H9 (cell line): Measurements from ENCODE around the gene WDR17. TPM values are rescaled to one million over a fixed set of nuclear protein-coding genes. Genes with fewer than 3 reads are reported as not detected.

Experiments used
- DNase-seq: peaks from one replicate; pipeline ENCODE4 v3.0.0-alpha.2; 2017
- H2AFZ ChIP-seq: one replicate; pipeline ENCODE4 v1.6.1; 2013; ENCODE audit warnings: mild to moderate bottlenecking, low read length, control low read depth, moderate library complexity
- H2AK5ac ChIP-seq: 2 replicates; pipeline ENCODE4 v1.6.1; 2013; ENCODE audit warnings: low read length, control low read depth, mixed read lengths; ENCODE audit not compliant: insufficient read length
- H2BK120ac ChIP-seq: one replicate; pipeline ENCODE4 v1.6.1; 2013; ENCODE audit warnings: low read depth, mild to moderate bottlenecking, low read length, control low read depth, inconsistent platforms; ENCODE audit not compliant: poor library complexity, severe bottlenecking
- H2BK12ac ChIP-seq: 2 replicates; pipeline ENCODE4 v1.6.1; 2013; ENCODE audit warnings: low read length, control low read depth, mixed read lengths, low read depth; ENCODE audit not compliant: insufficient read length
- H2BK15ac ChIP-seq: 2 replicates; pipeline ENCODE4 v1.6.1; 2013; ENCODE audit warnings: low read depth, low read length, control low read depth
- H2BK20ac ChIP-seq: one replicate; pipeline ENCODE4 v1.6.1; 2013; ENCODE audit warnings: low read depth, mild to moderate bottlenecking, low read length, control low read depth, inconsistent platforms; ENCODE audit not compliant: poor library complexity, severe bottlenecking
- H2BK5ac ChIP-seq: 2 replicates; pipeline ENCODE4 v1.6.1; 2013; ENCODE audit warnings: low read length, control low read depth, mixed read lengths; ENCODE audit not compliant: insufficient read length
- H3K14ac ChIP-seq: 2 replicates; pipeline ENCODE4 v1.6.1; 2013; ENCODE audit warnings: low read length, control low read depth; ENCODE audit not compliant: insufficient read depth
- H3K18ac ChIP-seq: 2 replicates; pipeline ENCODE4 v1.6.1; 2013; ENCODE audit warnings: low read depth, mild to moderate bottlenecking, mixed read lengths, low read length, control low read depth; ENCODE audit not compliant: insufficient read length
- H3K23ac ChIP-seq: 2 replicates; pipeline ENCODE4 v1.6.1; 2013; ENCODE audit warnings: low read length, control low read depth, mixed read lengths, low read depth; ENCODE audit not compliant: insufficient read length
- H3K23me2 ChIP-seq: 2 replicates; pipeline ENCODE4 v1.6.1; 2013; ENCODE audit warnings: low read depth, mild to moderate bottlenecking, mixed read lengths, low read length, control low read depth; ENCODE audit not compliant: insufficient read length, poor library complexity, severe bottlenecking
- H3K27ac ChIP-seq: 2 replicates; pipeline ENCODE4 v1.5.1; 2013; ENCODE audit warnings: low read length, control low read depth, mixed read lengths, low read depth; ENCODE audit not compliant: insufficient read length
- H3K27me3 ChIP-seq: 2 replicates; pipeline ENCODE4 v1.6.1; 2013; ENCODE audit warnings: low read length, control low read depth, inconsistent platforms; ENCODE audit not compliant: insufficient read depth
- H3K4ac ChIP-seq: 2 replicates; pipeline ENCODE4 v1.6.1; 2013; ENCODE audit warnings: low read depth, mild to moderate bottlenecking, control low read depth, inconsistent platforms, low read length, moderate library complexity
- H3K4me1 ChIP-seq: 2 replicates; pipeline ENCODE4 v1.6.1; 2013; ENCODE audit warnings: low read length, control low read depth, inconsistent platforms; ENCODE audit not compliant: insufficient read depth
- H3K4me2 ChIP-seq: 2 replicates; pipeline ENCODE4 v1.6.1; 2013; ENCODE audit warnings: low read length, control low read depth, mixed read lengths; ENCODE audit not compliant: insufficient read length, insufficient read depth
- H3K56ac ChIP-seq: 2 replicates; pipeline ENCODE4 v1.6.1; 2013; ENCODE audit warnings: low read depth, mild to moderate bottlenecking, mixed read lengths, low read length, control low read depth; ENCODE audit not compliant: insufficient read length
- H3K79me1 ChIP-seq: 2 replicates; pipeline ENCODE4 v1.6.1; 2013; ENCODE audit warnings: low read depth, mild to moderate bottlenecking, moderate library complexity, low read length, control low read depth, inconsistent platforms; ENCODE audit not compliant: insufficient read depth, poor library complexity, severe bottlenecking
- H3K79me2 ChIP-seq: 2 replicates; pipeline ENCODE4 v1.6.1; 2013; ENCODE audit warnings: low read length, control low read depth, inconsistent platforms; ENCODE audit not compliant: insufficient read depth
- H3K9ac ChIP-seq: 2 replicates; pipeline ENCODE4 v1.6.1; 2013; ENCODE audit warnings: low read length, control low read depth, mixed read lengths; ENCODE audit not compliant: insufficient read length; ENCODE audit errors: extremely low read depth
- H3K9me3 ChIP-seq: one replicate; pipeline ENCODE4 v1.6.1; 2013; ENCODE audit warnings: low read depth, low read length, inconsistent platforms; ENCODE audit not compliant: control insufficient read depth
- H3T11ph ChIP-seq: one replicate; pipeline ENCODE4 v1.6.1; 2013; ENCODE audit warnings: mild to moderate bottlenecking, low read length, control low read depth, inconsistent platforms
- H4K20me1 ChIP-seq: one replicate; pipeline ENCODE4 v1.6.1; 2013; ENCODE audit not compliant: control insufficient read depth, insufficient read length, insufficient read depth
- H4K5ac ChIP-seq: 2 replicates; pipeline ENCODE4 v1.6.1; 2013; ENCODE audit warnings: low read depth, mild to moderate bottlenecking, mixed read lengths, low read length, control low read depth; ENCODE audit not compliant: insufficient read length
- H4K8ac ChIP-seq: replicated peaks from 2 replicates; pipeline ENCODE4 v1.6.1; 2013; ENCODE audit warnings: low read length, control low read depth, mixed read lengths, low read depth; ENCODE audit not compliant: insufficient read length
- H4K91ac ChIP-seq: 2 replicates; pipeline ENCODE4 v1.6.1; 2013; ENCODE audit warnings: low read depth, mild to moderate bottlenecking, moderate library complexity, mixed read lengths, low read length, control low read depth; ENCODE audit not compliant: insufficient read length
- H3K27ac Mint-ChIP-seq, 3 experiments: 2 replicates in 2 of 3; 3 replicates in 1 of 3; pipeline ENCODE4 v1.8.0; 2020 to 2021; ENCODE audit warnings: mixed read lengths in 3 of 3, mild to moderate bottlenecking in 1 of 3, moderate library complexity in 1 of 3
- H3K27me3 Mint-ChIP-seq: 2 replicates; pipeline ENCODE4 v1.8.0; 2021; ENCODE audit warnings: low read depth, mild to moderate bottlenecking, moderate library complexity, mixed read lengths
- H3K36me3 Mint-ChIP-seq, 3 experiments: 2 replicates in 2 of 3; 3 replicates in 1 of 3; pipeline ENCODE4 v1.8.0; 2020 to 2021; ENCODE audit warnings: low read depth in 3 of 3, mixed read lengths in 3 of 3; ENCODE audit not compliant: insufficient read depth in 1 of 3
- H3K4me1 Mint-ChIP-seq, 2 experiments: 2 replicates each; pipeline ENCODE4 v1.8.0; 2020; ENCODE audit warnings: mixed read lengths in 2 of 2
- H3K4me3 Mint-ChIP-seq, 2 experiments: 2 replicates in 1 of 2; 3 replicates in 1 of 2; pipeline ENCODE4 v1.8.0; 2020 to 2021; ENCODE audit warnings: mild to moderate bottlenecking in 2 of 2, mixed read lengths in 2 of 2, moderate library complexity in 1 of 2
- H3K9me3 Mint-ChIP-seq, 2 experiments: 2 replicates in 1 of 2; 3 replicates in 1 of 2; pipeline ENCODE4 v1.8.0; 2020; ENCODE audit warnings: mild to moderate bottlenecking in 2 of 2, mixed read lengths in 2 of 2, moderate library complexity in 1 of 2
- WGBS: extraction: QIAGEN DNeasy Blood & Tissue Kit; methylation state at CpG from one replicate; pipeline ENCODE4 v1.1.7; 2013; ENCODE audit warnings: missing lambda C conversion rate, low lambda C conversion rate, mixed read lengths; ENCODE audit not compliant: insufficient read length; ENCODE audit errors: extremely low coverage; 5-methylcytosine and 5-hydroxymethylcytosine counted together
- total RNA-seq: library from RNA; stranded (reverse); gene quantifications from 2 replicates; pipeline ENCODE4 v1.2.1, GENCODE V29; 2021
- TF ChIP-seq, protein P1 (sequence below): fragments of 200-600 bp; sonication (generic); conservative IDR thresholded peaks from 3 replicates; pipeline ENCODE4 v1.8.0; 2021; ENCODE audit warnings: antibody characterized with exemption, mild to moderate bottlenecking

WDR17 gene
- total RNA-seq, 1 experiment from 2014 or later = 2.6 TPM

DNA sequence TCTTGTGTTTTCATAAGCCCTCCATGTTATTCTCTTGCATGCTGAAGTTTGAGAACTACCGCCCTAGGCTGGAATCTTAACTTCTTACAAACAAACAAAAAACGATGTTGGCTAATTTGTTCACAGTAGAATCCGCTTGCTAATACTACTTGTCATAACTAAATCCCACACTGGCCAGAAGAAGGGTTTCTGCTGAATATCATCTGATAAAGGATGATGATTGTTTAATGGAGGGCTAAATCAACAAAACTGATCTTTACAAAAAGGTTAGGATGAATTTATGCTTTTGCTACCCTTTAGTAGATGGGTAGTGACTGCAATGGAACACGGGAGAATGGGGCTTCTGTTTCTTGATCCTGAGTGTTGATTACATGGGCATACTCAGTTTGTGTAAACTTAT is 87.5 kb downstream of the WDR17 start:
- Histone ChIP-seq H2BK120ac (no peak overlapping the region), H2BK5ac (no peak overlapping the region), H2BK12ac (no peak overlapping the region), H2AFZ (no peak overlapping the region), H3K9me3 (no peaks in the 10 kb centered on the region), H3K56ac (no peak overlapping the region), H3K23ac (no peak overlapping the region), H4K20me1 (no peaks in the 10 kb centered on the region), H4K8ac (no peak overlapping the region), H3K18ac (no peak overlapping the region), H2AK5ac (no peak overlapping the region), H4K91ac (no peak overlapping the region), H3K4ac (no peak overlapping the region), H3K27me3 (no peaks in the 10 kb centered on the region), H3K9ac (no peak overlapping the region), H3K4me1 (no peaks in the 10 kb centered on the region), H2BK15ac (no peak overlapping the region), H3K79me1 (no peaks in the 10 kb centered on the region), H3K27ac (no peak overlapping the region), H3K4me2 (no peak overlapping the region), H3K23me2 (no peaks in the 10 kb centered on the region), H3K79me2 (no peaks in the 10 kb centered on the region), H3K14ac (no peak overlapping the region), H3T11ph (no peak overlapping the region), H4K5ac (no peak overlapping the region), H2BK20ac (no peak overlapping the region)
- Mint-ChIP-seq H3K4me3 (no peak overlapping the region), H3K36me3 (no peaks in the 10 kb centered on the region), H3K9me3 (no peaks in the 10 kb centered on the region), H3K4me1 (no peaks in the 10 kb centered on the region), H3K27me3 (no peaks in the 10 kb centered on the region), H3K27ac (no peak overlapping the region)
- no CpG with 5 or more reads among the region's 4 CpGs for WGBS
- DNase-seq = no peak
- TF ChIP-seq, protein P1, sequence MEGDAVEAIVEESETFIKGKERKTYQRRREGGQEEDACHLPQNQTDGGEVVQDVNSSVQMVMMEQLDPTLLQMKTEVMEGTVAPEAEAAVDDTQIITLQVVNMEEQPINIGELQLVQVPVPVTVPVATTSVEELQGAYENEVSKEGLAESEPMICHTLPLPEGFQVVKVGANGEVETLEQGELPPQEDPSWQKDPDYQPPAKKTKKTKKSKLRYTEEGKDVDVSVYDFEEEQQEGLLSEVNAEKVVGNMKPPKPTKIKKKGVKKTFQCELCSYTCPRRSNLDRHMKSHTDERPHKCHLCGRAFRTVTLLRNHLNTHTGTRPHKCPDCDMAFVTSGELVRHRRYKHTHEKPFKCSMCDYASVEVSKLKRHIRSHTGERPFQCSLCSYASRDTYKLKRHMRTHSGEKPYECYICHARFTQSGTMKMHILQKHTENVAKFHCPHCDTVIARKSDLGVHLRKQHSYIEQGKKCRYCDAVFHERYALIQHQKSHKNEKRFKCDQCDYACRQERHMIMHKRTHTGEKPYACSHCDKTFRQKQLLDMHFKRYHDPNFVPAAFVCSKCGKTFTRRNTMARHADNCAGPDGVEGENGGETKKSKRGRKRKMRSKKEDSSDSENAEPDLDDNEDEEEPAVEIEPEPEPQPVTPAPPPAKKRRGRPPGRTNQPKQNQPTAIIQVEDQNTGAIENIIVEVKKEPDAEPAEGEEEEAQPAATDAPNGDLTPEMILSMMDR = no peak
